Stimulated activated naive CD4-positive, alpha-beta T cell (primary cell): ENCODE measurements around the gene GBF1.
"Not testable (repeated sequence)": the region's sequence is repeated elsewhere in the genome, so short reads cannot be mapped to it uniquely, and the experiment has no call there.

Source experiments
- DNase-seq, 6 experiments: peaks; one replicate each; lab custom pipeline; 2025; lab: John Stamatoyannopoulos, UW

GBF1 gene

DNA sequence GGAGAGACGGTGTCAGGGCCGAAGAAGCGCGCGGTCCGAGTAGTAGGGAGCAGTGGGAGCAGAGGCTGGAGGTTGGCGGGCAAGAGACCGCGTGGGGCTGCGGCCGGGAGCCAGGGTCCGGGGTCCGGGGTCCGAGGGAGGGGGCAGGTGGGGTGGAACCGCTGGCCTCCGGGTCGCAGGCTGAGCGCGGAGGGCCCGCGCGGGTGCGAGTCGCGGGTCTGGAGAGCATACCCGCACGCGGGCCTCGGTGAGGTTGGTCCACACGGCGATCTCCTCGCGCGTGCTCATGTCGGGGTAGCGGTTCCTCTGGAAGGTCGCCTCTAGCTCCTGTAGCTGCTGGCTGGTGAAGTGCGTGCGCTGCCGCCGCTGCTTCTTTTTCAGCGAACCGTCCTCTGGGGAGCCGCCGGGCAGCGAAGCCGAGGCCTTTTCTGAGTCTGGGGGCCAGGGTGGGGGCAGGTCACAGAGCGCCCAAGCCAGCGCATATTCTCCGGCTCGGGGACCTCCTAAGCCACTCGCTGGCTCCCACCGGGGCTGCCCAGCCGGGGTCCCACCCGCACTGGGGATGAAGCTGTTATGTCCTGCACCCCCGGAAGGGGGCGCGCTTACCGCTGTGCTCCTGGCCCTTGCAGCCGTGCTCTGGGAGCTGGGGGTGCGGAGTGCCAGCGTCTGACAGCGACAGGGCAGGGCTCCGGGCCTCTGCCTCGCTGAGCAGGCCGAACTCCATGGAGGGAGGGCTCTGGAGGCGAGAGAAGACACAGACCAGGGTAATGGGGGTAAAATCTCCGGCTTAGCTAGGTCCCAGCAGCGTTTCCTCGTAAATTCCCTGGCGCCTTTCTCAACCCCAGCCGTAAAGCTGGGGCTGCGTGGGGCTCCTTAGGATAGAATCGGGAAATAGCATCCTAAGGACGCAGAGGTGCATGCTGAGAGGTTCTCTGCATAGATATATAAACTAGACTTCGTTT, 13.7 kb upstream of the GBF1 start:
- peak; percentile 34 to 68 (median 57) for DNase-seq

DNA sequence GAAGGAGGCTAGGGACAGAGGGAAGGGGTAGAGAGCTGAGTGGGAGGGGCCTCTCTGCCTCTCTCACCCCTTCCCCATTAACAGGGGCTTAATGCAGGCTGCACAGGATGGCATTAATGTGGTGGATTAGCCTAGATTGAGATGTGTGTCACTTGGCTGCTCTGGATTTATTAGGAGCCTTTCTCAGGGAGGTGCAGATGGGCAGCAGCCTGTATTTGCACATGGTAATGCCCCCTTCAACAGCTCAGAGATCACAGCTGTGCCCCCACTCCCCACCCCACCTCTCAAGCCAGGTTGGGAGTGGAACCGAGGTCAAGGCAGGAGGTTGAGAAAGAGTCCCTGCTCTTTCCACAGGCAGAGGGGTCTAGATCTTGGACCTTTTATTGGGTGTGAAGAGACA, 11.3 kb upstream of the GBF1 start:
- DNase-seq = no peak

DNA sequence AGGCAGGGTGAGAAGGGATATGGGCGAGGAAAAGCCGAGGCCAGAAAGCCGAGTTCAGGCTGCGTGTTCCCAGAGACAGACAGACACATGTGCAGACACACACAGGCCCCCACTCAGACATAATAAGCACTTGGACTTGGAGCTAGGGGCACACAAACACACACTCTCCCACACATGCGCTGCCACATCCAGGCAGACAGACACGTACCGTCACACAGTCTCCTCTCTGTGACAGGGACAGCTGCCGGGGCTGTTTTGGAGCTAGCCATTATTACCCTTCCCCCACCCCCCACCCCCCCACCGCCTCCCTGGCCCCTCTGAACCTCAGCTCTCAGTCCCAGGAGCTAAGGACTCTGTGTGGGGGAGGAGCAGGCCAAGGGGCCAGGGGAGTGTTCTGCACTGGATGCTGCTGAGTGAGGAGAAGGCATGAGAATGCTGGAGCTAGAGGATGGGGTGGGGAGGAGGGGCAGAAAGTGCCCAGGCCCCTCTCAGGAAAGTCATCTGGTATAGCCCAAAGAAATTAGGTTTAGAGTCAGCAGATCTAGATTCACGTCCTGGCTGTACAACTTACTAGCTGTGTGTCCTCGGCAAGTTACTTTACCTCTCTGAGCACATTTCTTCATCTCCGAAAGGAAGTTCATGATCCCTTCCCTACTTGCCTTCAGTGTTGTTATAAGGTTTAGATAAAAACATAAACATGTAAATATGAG, 10.3 kb upstream of the GBF1 start:
- DNase-seq = no peak

DNA sequence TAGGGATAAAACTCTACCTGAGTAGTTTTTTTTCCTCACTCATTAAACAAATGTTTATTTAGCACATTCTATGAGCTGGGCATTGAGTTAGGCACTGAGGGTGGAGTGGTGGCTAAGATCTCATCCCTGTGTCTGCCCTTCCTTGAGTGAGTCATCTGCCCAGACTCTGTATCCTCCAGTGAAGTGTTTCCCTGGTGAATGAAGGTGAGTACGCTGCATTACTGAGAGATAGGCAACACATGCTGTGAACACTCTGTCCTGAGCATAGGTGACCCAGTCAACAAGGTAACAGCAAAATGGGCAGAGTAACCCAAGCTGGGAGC, 9.8 kb upstream of the GBF1 start:
- DNase-seq = no peak

DNA sequence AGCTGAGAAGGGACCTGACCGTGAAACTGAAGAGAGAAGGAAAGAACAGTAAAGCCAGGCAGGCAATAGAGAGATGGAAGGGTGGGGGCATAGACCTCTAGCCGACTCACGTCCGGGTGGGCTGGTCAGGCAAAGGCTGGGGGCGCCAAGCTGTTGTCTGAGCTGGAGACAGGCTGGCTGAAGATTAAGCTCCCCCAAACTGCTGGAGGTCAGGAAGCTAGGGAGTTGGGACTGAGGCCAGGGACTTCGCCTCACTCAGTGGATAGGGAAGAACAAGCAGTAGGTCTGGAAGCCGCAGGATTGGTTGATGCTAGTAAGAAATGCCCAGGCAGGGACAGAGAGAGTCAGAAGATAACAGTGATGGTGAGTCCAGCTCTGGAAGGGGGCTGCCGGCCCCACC, 9.3 kb upstream of the GBF1 start:
- DNase-seq = no peak

DNA sequence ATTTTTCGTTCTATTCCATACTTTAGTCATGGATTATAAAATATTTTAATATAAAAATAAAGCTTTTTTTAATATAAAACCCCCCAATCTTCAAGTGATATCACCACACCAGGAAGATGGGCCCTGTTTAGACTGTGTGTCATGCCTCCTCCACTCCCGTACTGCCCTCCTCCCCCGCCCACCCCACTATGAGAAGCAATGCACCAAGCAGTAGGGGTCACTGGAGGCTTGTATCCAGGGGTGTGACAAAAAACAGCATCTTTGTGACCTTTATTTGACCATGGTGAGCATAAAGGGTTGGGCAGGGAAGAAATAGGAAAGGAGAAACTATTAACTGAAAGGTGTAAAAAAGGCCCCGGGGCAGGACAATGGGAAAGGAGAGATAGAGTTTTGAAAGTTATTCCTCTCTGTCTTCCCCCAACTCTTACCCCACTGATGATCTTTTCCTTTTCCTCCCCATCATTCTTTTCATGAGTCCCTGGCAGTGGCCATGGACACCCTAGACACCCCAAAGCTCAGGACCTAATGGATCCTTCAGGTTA, 7.5 kb upstream of the GBF1 start:
- DNase-seq = no peak

DNA sequence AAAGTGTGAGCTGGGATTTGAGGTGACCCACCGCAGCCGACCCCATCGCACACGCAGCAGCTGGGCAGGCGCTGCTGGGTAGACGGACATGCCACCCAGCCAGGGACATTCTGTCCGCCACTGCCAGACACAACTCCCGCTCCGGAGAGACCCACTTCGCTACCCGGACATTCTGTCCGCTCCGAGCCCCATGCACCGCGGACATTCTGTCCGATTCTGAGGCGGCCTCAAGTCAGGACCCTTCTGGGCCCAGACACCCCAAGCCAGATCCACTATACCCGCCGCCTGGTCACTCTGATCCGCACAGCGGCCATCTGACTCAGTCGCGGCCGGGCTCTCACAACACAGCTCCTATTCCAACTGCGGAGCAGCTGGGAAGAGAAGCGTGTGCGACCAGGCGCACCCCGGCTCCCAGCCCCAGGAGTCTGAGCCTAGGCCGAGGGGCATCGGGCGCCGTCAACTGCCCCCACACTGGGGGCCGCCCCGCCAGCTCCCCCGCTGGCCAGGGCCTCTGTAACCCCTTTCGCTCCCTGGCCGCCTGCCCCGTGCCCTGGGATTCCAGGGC, 4.8 kb upstream of the GBF1 start:
- no peak for DNase-seq

DNA sequence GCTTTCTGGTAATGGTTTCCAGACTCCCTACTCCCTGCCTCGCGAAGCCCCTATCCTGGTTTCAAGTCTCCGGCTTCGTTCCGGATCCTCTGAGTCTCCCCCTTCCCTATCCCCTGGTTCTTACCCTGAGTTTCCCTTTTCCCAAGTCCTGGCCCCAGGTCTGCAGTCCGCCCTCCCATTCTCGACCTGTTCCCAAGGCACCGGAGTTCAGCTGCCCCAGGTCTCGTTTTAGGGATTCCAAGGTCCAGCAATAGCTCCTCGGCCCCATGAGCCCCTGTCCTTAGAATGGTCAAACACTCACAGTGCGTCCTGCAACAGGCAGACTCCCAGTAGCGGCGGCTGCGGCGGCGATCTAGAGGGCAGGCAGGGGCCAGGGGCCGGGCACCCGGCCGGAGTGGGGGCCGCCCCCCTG, 4.3 kb upstream of the GBF1 start:
- peak in 1 of 6 experiments; percentile 37 for DNase-seq

DNA sequence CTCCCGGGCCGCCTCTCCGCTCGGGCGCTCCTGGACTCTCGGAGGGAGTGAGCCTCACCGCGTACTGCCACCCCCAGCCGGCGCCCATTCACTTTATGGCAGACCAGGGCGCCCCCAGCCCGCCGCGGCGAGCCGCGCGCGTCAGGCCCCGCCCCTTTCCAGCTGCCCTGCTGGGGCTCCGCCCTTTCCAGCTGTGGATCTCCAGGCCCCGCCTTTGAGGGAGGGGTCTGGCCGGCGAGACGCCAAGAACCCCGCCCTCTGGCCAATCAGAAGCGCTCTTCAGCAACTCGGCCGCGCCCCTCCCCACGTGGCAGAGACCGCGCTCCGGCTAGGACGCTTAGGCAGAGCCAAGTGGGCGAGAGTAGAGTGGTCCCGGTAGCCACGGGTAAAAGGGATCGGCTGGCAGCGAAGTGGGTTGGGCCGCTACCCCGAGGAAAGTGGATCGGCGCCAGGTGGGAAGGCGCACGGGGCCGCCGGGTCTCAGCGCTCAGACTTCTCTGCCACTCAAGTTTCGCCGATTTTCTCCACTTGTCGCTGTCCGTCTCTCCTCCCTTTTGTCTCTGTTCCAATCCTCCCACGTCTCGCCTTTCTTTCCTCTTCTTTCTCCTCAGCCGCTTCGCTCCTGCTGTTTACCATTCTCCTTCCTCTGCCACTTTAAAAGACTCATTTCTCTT, 3.8 kb upstream of the GBF1 start, which contains the start of gene PITX3:
PITX3 (minus strand) TSS at position 69 of the 674 bp plus-strand sequence. CDS start 9,432 bp downstream, outside the sequence.
- DNase-seq = peak; percentile 60 to 87 (median 82)

DNA sequence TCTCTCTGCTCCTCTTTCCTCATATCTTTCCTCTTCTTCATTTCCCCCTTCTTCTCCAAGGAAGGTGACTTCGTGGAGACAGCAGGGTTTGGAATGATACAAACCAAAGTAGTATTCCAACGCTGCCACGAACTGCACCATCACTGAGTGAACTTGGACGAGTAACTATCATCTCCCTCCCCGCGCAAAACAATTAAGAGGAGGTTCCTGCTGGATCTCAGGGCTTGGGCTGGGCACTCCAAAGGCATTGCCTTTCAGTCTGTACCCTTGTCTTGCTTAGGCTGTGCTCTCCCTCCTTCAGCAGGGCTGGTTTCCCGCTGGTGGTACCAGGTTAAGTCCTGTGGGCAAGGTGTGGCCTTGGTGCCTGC, 3.2 kb upstream of the GBF1 start:
- DNase-seq = peak in 1 of 6 experiments; percentile 27

DNA sequence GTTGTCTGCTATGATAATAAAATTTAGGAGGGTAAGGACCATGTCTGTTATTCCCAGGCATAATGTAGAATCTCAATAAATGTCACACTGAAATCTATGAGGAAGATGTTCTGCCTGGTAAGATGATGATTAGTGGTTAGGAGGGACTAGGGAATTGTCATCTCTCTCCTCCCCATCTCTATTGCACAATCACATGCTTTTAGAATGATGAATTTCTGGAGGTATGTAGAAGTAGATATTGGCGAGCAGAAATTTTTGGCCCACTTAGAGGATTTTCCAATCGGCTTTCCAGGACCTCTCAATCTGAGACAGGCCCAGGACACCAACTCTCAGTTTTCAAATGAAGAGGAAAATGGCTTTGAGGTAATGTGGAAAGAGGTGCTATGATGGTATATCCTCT, 2.0 kb upstream of the GBF1 start:
- no peak for DNase-seq

DNA sequence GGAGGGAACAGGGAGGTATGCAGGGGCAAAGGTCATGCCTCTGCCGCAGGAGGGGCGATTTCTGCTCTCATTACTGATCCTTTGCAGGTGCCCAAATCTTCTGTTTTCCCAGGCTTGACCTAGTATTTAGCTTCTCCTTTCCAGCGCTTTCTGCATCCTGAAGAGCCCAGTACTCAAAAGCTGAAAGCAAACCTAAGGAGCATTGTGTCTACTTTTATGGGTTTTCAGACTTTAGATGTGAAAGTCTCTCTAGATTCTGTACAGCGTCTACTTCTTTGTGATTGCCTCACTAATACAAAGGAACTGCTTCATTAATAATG, 560 bp downstream of the GBF1 start:
- DNase-seq = no peak

DNA sequence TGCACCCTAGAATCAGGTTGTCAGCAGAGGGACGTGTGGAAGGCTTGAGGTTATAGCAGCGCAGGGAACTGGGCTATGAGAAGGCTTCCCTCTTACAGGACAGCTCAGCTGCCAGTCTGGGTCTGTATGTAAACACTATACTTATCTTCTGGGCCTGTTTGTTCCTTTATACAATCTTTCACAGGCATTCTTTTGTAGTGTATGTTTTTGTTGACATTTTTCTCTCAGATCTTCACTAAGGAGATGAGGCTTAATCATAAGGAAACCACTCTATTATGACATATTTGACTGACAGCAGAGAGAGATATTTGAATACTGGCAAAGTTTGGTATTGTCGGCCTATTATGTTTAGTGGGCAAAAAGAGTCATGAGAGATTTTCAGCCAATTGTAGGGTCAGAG, 929 bp downstream of the GBF1 start:
- no peak for DNase-seq

DNA sequence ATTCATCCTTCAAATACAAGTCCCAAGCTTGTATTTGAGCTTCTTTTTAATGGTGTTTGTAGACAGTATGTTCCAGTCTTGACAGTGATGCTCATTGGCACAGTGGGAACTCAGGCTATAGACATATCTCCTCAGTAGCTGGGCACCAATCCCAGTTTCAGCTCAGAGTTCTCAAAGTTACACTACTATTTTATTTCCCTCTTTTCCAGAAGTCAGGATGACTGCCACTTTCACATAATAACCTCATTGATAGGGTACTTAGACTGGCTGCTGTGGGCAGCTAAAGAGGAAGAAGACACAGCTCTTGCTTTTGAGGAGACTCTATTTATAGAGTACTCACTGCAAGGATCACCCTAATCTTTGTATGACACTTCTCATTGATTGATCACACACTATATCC, 2.4 kb downstream of the GBF1 start:
- DNase-seq = no peak

DNA sequence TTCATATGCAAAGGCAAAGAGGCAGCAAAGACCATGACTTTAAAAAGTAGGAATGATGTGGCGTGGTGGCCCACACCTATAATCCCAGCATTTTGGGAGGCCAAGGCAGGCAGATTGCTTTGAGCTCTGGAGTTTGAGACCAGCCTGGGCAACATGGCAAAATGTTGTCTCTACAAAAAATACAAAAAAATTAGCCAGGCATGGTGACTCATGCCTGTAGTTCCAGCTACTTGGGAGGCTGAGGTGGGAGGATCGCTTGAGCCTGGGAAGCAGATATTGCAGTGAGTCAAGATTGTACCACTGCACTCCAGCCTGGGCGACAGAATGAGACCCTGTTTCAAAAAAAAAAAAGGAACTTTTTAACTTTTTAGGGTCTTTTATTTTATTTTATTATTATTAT, 7.2 kb downstream of the GBF1 start:
- not testable (repeated sequence) for DNase-seq

DNA sequence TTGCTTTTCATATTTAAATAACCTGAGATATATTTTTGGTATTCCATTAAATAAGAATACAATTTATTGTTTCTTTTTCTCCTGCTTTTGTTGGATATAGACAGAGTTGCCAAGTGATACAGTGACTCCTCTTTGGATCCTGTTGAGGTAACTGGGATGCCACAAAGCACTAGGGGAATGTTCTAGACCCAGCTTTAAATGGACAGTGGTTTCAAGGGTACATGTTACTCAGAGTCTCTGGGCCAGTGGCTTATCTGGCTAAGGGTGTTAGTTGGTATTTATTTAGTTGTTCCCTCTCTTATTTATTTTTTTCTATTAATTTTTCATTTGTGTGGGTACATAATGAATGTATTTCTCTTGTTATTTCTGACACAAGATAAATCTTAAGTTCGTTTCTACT, 9.1 kb downstream of the GBF1 start:
- no peak for DNase-seq

DNA sequence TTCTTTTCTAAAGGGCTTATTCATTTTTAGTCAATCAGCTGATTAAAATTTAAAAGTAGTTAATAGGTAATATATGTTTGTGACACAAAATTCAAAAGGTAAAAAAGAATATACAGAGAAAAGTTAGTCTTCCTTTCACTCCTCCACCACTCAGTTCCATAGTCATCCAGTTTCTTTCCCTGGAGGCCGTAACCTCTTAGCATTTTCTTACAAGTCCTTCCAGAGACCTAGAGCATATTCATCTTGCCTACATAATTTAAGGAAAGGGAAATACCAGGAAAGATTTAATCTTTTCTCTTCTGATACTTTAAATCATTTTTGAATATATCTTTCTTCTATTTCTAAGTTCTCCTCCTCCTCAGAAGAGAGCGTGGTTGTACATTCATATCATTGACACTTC, 10.1 kb downstream of the GBF1 start:
- DNase-seq = no peak

DNA sequence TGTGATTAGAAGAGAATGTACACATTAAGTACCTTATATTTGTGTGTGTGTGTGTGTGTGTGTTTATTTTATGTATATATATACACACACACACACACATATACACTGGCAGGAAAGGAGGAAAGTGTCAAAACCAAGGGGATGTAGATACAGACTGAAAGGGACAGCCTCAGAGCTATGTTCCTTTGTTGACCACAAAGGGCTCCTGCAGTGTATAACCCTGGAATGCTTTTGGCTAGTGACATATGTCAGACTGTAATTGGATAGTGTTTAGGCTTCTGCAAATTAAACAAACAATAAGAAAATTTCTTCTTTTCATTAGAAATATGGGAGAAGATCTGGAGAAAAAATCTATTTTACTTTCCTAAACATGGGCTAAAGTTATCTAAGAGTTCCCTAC, 15.9 kb downstream of the GBF1 start:
- DNase-seq = no peak

DNA sequence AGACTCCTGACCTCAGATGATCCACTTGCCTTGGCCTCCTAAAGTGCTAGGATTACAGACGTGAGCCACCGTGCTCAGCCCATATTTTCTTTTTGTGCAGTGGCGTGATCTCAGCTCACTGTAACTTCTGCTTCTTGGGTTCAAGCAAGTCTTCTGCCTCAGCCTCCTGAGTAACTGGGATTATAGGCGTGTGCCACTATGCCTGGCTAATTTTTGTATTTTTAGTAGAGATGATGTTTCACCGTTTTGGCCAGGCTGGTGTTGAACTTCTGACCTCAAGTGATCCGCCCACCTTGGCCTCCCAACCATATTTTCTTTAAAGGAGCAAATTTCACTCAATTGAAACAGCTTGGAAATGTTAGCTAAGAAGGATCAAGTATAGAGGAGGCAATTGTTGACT, 16.5 kb downstream of the GBF1 start:
- no peak for DNase-seq

DNA sequence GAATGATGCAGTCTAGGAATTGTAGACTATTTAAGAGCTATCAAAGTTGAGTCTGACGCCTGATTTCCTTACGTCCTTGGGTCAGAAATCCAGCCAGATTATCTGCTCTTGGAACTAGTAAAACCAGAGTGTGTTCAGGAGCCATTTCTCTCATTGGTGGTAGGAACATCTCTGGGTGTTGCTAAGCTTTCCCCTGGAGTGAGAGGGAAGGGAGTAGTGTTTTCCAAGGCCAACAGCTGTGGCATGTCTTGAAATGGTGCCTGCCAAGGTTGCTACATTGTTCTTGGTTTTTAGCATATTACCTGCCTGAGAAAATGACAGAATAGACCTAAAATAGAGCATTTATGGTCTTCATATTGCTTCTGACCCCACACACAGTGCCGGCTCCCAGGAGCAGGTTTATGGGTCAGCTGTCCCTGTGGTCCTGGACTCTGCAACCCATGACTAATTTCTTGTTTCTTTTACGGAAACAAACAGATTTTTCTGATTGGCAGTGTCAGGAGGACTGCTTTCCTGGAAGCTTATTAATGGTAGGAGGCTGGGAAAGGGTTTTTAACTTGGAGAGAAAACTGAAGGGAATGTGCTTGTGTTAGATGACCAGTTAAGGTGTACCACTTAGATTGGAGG, 17.5 kb downstream of the GBF1 start:
- DNase-seq = no peak

DNA sequence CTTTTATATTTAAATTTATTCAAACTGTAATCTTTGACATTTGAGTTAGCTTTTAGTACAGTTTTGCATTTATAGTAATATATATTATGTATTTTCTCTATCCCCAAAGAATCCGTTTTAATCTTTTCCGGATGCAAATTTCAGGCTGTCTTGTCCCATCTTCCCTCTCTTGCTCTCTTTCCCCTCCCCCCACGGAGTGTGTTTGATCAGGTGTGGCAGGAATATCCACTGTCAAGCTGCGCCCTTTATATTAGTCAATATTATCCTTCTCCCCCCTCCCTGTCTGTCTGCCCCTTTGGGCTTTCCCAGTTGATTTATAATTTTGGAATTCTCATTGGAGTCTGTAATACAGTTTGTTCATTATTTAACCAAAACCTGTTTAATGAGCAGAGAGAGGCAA, 19.0 kb downstream of the GBF1 start:
- DNase-seq = no peak

DNA sequence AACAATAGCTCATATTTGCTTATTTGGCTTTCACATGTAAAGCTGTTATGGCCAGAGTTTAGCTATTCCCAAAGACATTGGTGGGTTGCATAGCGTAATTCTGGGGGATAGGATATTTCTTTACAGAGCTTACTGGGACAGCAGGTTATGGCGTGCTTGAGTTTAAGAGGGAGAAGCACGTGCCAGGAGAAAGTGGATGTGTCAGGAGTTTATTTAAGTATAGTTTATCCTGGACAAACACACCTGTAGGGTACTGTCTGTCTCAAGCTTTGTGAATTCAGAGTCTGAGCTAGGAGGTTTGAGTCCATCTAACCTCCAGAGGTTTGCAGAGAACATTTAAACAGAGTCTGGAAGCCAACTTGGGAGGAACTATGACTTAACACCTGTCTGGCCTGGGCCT, 21.3 kb downstream of the GBF1 start:
- DNase-seq = no peak
